ENCODE results near the gene DOCK3.
"Not testable (repeated sequence)": the region's sequence is repeated elsewhere in the genome, so short reads cannot be mapped to it uniquely, and the experiment has no call there.

DNA sequence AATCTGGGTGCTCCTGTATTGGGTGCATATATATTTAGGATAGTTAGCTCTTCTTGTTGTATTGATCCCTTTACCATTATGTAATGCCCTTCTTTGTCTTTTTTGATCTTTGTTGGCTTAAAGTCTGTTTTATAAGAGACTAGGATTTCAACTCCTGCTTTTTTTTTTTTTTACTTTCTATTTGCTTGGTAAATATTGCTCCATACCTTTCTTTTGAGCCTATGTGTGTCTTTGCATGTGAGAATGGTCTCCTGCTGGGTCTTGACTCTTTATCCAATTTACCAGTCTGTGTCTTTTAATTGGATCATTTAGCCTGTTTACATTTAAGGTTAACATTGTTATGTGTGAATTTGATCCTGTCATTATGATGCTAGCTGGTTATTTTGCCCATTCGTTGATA is 420.1 kb downstream of the DOCK3 start:
- not testable (repeated sequence) for TF ChIP-seq EZH2 (IDR thresholded peaks at IDR 0.05); POLR2AphosphoS5 (IDR thresholded peaks at IDR 0.05; ENCODE audit: borderline replicate concordance, low read depth, low read length); FOXP2 (optimal IDR thresholded peaks at IDR 0.05; ENCODE audit: control extremely low read depth, extremely low read length, insufficient read depth)
